ENCODE measurements around the gene ZIC2.

DNA sequence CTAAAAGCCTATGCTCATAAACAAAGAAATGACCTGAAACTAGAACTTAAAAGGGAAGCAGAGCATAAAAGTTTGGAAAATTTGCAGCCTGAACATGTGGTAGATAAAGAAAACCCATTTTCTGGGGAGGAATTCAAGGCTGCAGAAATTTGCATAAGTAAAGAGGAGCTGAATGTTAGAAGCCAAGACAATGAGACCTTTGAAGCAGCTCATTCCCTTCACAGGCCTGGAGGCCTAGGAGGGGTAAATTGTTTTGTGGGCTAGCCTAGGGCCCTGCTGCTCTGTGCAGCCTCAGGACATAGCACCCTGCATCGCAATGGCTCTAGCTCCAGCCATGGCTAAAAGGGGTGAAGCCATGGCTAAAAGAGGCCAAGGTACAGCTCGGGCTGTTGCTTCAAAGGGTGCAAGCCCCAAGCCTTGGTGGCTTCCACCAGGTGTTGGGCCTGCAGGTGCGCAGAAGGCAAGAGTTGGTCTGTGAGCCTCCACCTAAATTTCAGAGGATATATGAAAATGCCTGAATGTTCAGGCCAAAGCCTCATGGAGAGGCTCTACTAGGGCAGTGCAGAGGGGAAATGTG, 38.3 kb downstream of the ZIC2 start:
- TF ChIP-seq, protein P1, sequence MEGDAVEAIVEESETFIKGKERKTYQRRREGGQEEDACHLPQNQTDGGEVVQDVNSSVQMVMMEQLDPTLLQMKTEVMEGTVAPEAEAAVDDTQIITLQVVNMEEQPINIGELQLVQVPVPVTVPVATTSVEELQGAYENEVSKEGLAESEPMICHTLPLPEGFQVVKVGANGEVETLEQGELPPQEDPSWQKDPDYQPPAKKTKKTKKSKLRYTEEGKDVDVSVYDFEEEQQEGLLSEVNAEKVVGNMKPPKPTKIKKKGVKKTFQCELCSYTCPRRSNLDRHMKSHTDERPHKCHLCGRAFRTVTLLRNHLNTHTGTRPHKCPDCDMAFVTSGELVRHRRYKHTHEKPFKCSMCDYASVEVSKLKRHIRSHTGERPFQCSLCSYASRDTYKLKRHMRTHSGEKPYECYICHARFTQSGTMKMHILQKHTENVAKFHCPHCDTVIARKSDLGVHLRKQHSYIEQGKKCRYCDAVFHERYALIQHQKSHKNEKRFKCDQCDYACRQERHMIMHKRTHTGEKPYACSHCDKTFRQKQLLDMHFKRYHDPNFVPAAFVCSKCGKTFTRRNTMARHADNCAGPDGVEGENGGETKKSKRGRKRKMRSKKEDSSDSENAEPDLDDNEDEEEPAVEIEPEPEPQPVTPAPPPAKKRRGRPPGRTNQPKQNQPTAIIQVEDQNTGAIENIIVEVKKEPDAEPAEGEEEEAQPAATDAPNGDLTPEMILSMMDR (IDR thresholded peaks at IDR 0.05; ENCODE audit: insufficient read depth, low read depth, low read length), result no peak
- TF ChIP-seq EZH2 (IDR thresholded peaks at IDR 0.05; ENCODE audit: insufficient read depth, low read length), result no peak

All from astrocyte (in vitro differentiated cells and primary cell).